Neural cell (in vitro differentiated cells): ENCODE data around the gene DLX6. TPM values are rescaled to one million over a fixed set of nuclear protein-coding genes. Genes with fewer than 3 reads are reported as not detected.
A peak's percentile ranks its signal among the peaks of the same experiment; 100 is the strongest.

Source experiments
- H2AFZ ChIP-seq: fragments of 200-600, 300-800 bp; sonication (generic), shearing (Covaris generic); 2 replicates; pipeline ENCODE4 v1.6.0; 2014; ENCODE audit warnings: low read depth, mild to moderate bottlenecking, antibody characterized with exemption, low read length, moderate library complexity
- H3F3A ChIP-seq: fragments of 200-600 bp; shearing (Covaris generic); 2 replicates; pipeline ENCODE4 v1.6.1; 2016; ENCODE audit warnings: mild to moderate bottlenecking, moderate library complexity, mixed read lengths, antibody characterized with exemption, low read length; ENCODE audit not compliant: insufficient read depth, poor library complexity, severe bottlenecking
- H3K27ac ChIP-seq: fragments of 200-600, 300-800 bp; sonication (generic), shearing (Covaris generic); 2 replicates; pipeline ENCODE4 v1.5.1; 2014; ENCODE audit warnings: mild to moderate bottlenecking, low read length, moderate library complexity
- H3K27me3 ChIP-seq: fragments of 300-800, 200-600 bp; sonication (generic), shearing (Covaris generic); 2 replicates; pipeline ENCODE4 v1.6.0; 2014; ENCODE audit warnings: mild to moderate bottlenecking, low read depth, low read length, moderate library complexity; ENCODE audit not compliant: insufficient read depth
- H3K36me3 ChIP-seq: fragments of 300-800, 200-600 bp; sonication (generic), shearing (Covaris generic); 2 replicates; pipeline ENCODE4 v1.5.1; 2014; ENCODE audit warnings: mild to moderate bottlenecking, antibody characterized with exemption, low read length, moderate library complexity; ENCODE audit not compliant: insufficient read depth
- H3K4me2 ChIP-seq: fragments of 300-800, 200-600 bp; sonication (generic), shearing (Covaris generic); 2 replicates; pipeline ENCODE4 v1.6.0; 2014; ENCODE audit warnings: mild to moderate bottlenecking, low read length
- H3K4me3 ChIP-seq: fragments of 300-800, 200-600 bp; sonication (generic), shearing (Covaris generic); 2 replicates; pipeline ENCODE4 v1.5.1; 2014; ENCODE audit warnings: mild to moderate bottlenecking, low read length, moderate library complexity
- H3K79me2 ChIP-seq: fragments of 200-600 bp; shearing (Covaris generic); replicated peaks from 2 replicates; pipeline ENCODE4 v1.6.0; 2014; ENCODE audit warnings: mild to moderate bottlenecking, low read length, moderate library complexity; ENCODE audit not compliant: insufficient read depth
- H3K9ac ChIP-seq: fragments of 300-800, 200-600 bp; sonication (generic), shearing (Covaris generic); 2 replicates; pipeline ENCODE4 v1.6.1; 2016; ENCODE audit warnings: mild to moderate bottlenecking, low read length, mixed read lengths
- H3K9me2 ChIP-seq: fragments of 200-600 bp; shearing (Covaris generic); 2 replicates; pipeline ENCODE4 v1.6.1; 2016; ENCODE audit warnings: mild to moderate bottlenecking, low read length, mixed read lengths; ENCODE audit not compliant: insufficient read depth
- H3K9me3 ChIP-seq: fragments of 200-600, 300-800 bp; sonication (generic), shearing (Covaris generic); 2 replicates; pipeline ENCODE4 v1.6.1; 2016; ENCODE audit warnings: mild to moderate bottlenecking, mixed run types, low read length, moderate library complexity, mixed read lengths
- H4K20me1 ChIP-seq: fragments of 200-600 bp; shearing (Covaris generic); 2 replicates; pipeline ENCODE4 v1.6.1; 2016; ENCODE audit warnings: mild to moderate bottlenecking, mixed run types; ENCODE audit not compliant: insufficient read depth
- EP300 ChIP-seq: fragments of 450-650 bp; conservative IDR thresholded peaks from 2 replicates; pipeline ENCODE4 v1.6.1; 2014; ENCODE audit warnings: antibody characterized with exemption, mild to moderate bottlenecking, moderate library complexity; ENCODE audit not compliant: poor library complexity, severe bottlenecking
- EZH2 ChIP-seq: fragments of 200-600, 300-800 bp; shearing (Covaris generic), sonication (generic); IDR thresholded peaks from 2 replicates; pipeline ENCODE4 v1.6.1; 2014; ENCODE audit warnings: antibody characterized with exemption, low read length, borderline replicate concordance, mild to moderate bottlenecking; ENCODE audit not compliant: insufficient read depth, poor library complexity, severe bottlenecking
- MXI1 ChIP-seq: fragments of 450-650 bp; conservative IDR thresholded peaks from 2 replicates; pipeline ENCODE4 v1.6.1; 2014; ENCODE audit warnings: antibody characterized with exemption, mild to moderate bottlenecking; ENCODE audit not compliant: poor library complexity, severe bottlenecking
- POLR2AphosphoS5 ChIP-seq: IDR thresholded peaks from 2 replicates; pipeline ENCODE4 v1.6.1; 2012
- RAD21 ChIP-seq: fragments of 450-650 bp; conservative IDR thresholded peaks from 2 replicates; pipeline ENCODE4 v1.6.1; 2014; ENCODE audit warnings: antibody characterized with exemption, mild to moderate bottlenecking, moderate library complexity
- SMC3 ChIP-seq: fragments of 450-650 bp; conservative IDR thresholded peaks from 2 replicates; pipeline ENCODE4 v1.6.1; 2014; ENCODE audit warnings: antibody characterized with exemption, mild to moderate bottlenecking, moderate library complexity; ENCODE audit not compliant: poor library complexity
- TAF1 ChIP-seq: IDR thresholded peaks from 2 replicates; pipeline ENCODE4 v1.6.1; 2012; ENCODE audit warnings: low read depth
- polyA plus RNA-seq: library from polyadenylated mRNA; depleted of rRNA; stranded (reverse); fragments of >200 nt; gene quantifications from 2 replicates; pipeline ENCODE4 v1.2.3, GENCODE V29; 2014
- TF ChIP-seq, protein P1 (sequence below): IDR thresholded peaks from 2 replicates; pipeline ENCODE4 v1.6.1; 2012; ENCODE audit warnings: borderline replicate concordance
- TF ChIP-seq, protein P2 (sequence below): fragments of 450-650 bp; IDR thresholded peaks from 2 replicates; pipeline ENCODE4 v1.5.1; 2014; ENCODE audit warnings: antibody characterized with exemption, mild to moderate bottlenecking, moderate library complexity; ENCODE audit not compliant: poor library complexity, severe bottlenecking

Gene DLX6
- polyA plus RNA-seq, 1 donor from 2014 or later, result 58.8 TPM

DNA sequence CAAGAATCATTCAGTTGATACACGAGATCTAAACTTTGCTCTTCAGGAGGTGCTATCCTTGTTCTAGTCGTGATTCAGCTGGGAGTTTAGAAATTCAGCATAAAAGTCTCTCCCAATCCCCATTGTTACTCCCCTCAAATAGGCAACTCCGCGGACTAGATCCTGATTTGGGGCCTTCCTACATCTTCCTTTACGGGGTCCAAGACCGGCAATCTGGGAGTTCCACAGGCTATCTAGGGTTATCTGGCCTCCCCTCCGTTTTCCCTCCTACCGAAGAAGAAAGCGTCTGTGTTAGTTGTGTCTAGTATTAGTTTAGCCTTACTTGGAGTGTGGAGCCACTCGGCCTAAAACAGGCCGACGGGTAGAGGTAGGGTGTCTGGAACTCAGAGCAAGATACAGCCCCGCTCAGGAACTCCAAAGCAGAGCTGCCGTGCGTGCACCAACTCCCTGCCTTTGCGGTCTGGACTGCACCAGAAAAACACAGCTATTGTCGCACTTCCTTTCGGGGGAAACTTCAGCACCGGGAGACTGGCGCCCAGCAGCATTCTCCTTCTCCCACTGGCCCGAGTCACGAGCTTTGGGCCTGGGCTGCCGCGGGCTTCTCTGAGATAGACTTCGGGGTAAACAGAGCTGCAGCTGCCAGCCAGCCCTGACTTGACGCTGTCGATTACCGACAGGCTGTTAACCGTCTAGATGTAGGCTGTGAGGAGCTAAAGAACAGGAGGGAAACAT lies 20.8 kb downstream of the DLX6 start:
- TF ChIP-seq MXI1 (no peak), EP300 (peak; percentile 23), EZH2 (no peak)
- TF ChIP-seq, protein P1, sequence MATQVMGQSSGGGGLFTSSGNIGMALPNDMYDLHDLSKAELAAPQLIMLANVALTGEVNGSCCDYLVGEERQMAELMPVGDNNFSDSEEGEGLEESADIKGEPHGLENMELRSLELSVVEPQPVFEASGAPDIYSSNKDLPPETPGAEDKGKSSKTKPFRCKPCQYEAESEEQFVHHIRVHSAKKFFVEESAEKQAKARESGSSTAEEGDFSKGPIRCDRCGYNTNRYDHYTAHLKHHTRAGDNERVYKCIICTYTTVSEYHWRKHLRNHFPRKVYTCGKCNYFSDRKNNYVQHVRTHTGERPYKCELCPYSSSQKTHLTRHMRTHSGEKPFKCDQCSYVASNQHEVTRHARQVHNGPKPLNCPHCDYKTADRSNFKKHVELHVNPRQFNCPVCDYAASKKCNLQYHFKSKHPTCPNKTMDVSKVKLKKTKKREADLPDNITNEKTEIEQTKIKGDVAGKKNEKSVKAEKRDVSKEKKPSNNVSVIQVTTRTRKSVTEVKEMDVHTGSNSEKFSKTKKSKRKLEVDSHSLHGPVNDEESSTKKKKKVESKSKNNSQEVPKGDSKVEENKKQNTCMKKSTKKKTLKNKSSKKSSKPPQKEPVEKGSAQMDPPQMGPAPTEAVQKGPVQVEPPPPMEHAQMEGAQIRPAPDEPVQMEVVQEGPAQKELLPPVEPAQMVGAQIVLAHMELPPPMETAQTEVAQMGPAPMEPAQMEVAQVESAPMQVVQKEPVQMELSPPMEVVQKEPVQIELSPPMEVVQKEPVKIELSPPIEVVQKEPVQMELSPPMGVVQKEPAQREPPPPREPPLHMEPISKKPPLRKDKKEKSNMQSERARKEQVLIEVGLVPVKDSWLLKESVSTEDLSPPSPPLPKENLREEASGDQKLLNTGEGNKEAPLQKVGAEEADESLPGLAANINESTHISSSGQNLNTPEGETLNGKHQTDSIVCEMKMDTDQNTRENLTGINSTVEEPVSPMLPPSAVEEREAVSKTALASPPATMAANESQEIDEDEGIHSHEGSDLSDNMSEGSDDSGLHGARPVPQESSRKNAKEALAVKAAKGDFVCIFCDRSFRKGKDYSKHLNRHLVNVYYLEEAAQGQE, result no peak
- peaks cover 61% of the 10 kb centered on the region for H3K79me2 ChIP-seq
- peak overlapping the region; percentile 87 for H3K4me3 ChIP-seq
- peak overlapping the region; percentile 8 for H3K27ac ChIP-seq
- H3K27me3 ChIP-seq, result peaks cover 30% of the 10 kb centered on the region
- H4K20me1 ChIP-seq, result no peaks in the 10 kb centered on the region
- no peaks in the 10 kb centered on the region for H3K9me2 ChIP-seq
- peaks cover 4% of the 10 kb centered on the region for H3F3A ChIP-seq
- H3K4me2 ChIP-seq, result peak overlapping the region; percentile 83
- H3K36me3 ChIP-seq, result peaks cover 11% of the 10 kb centered on the region
- no peak overlapping the region for H2AFZ ChIP-seq
- H3K9ac ChIP-seq, result peak overlapping the region; percentile 99
- no peaks in the 10 kb centered on the region for H3K9me3 ChIP-seq

DNA sequence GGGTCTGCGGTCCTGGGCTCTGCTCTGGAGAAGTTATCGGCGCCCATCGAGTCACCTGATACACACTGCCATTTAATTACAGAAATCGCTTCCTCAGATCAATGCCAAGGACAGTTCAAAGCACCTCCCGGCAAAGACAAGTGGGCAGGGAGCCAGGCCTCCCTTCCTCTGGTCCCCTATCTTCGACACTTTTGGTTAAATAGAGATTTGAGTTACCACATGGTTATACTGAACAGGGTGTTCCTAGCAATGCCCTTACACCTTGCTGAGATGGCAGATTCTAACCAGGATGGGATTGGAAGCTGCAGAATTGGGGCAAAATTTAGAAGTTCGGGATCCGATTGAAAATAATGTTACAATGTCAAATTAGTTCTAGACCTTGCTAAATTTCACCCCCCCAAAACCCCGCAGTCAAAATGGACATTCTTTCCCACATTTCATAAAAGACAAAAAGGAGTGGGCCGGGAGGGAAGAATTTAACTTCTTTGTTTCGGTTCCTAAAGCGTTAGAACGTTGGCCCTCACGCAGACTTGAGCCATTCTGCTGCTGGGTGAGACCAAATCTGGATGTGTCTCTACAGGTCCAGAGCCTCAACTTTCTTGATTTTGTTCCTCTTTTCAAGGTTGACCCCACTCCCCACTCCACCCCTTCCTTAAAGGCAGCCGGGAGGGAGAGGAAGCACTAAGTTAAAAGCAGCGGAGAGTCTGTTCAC lies 21.5 kb downstream of the DLX6 start:
- Histone ChIP-seq H3K4me3 (peak overlapping the region; percentile 87), H3F3A (peaks cover 4% of the 10 kb centered on the region), H4K20me1 (no peaks in the 10 kb centered on the region), H3K27ac (peak overlapping the region; percentile 11), H3K4me2 (peak overlapping the region; percentile 83), H3K9ac (peak overlapping the region; percentile 99), H3K27me3 (peaks cover 25% of the 10 kb centered on the region), H2AFZ (no peak overlapping the region), H3K9me3 (no peaks in the 10 kb centered on the region), H3K36me3 (peaks cover 6% of the 10 kb centered on the region), H3K9me2 (no peaks in the 10 kb centered on the region), H3K79me2 (peaks cover 54% of the 10 kb centered on the region)
- TF ChIP-seq EZH2 (no peak), POLR2AphosphoS5 (no peak), SMC3 (no peak)

DNA sequence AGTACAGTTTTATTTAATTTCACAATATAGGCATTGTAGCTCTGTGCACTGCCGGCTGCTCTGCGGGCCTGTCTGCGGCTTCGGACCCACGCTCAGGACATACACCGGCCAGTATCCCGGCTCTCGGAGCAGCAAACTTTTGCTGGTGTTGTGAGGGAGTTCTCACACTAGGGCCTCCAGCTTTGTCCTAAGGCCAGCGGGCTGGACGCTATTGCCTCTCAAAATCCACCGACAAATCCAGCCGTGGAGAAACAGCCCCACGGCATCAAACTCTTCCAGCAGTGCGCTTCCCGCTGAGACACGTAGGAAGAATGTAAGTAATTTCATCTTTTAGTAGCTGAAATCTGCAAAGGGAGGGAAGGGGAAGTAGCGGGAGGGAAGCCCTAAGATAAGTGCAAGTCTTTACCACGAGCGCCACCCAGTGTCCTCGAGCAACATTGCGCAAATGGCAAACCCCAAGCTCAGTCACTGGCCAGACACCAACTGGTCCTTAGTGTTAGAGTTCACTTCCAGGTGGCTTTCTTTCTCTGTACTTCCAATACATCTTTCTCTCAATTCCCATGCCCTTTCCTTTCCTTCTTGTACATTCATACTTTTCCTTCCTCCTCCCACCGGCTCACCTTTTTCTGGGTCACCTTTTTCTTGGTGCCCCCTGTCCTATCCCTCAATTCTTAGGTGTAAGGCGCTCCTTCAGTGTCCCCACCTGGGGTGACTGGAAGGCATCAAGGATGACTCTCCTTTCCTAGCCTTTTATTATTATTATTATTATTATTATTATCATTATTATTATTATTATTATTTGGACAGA lies 22.3 kb downstream of the DLX6 start:
- Histone ChIP-seq H3K9me3 (no peaks in the 10 kb centered on the region), H3K27me3 (peaks cover 20% of the 10 kb centered on the region), H3K4me3 (peak overlapping the region; percentile 87), H3K36me3 (no peaks in the 10 kb centered on the region), H4K20me1 (no peaks in the 10 kb centered on the region), H3K4me2 (peak overlapping the region; percentile 70), H3K9me2 (no peaks in the 10 kb centered on the region), H3K27ac (peak overlapping the region; percentile 11), H2AFZ (no peak overlapping the region), H3F3A (peaks cover 4% of the 10 kb centered on the region), H3K9ac (peak overlapping the region; percentile 99), H3K79me2 (peaks cover 47% of the 10 kb centered on the region)
- TF ChIP-seq EZH2 (no peak), MXI1 (no peak), RAD21 (peak; percentile 98), TAF1 (no peak), SMC3 (peak; percentile 97), EP300 (peak; percentile 20), POLR2AphosphoS5 (peak; percentile 39)
- TF ChIP-seq, protein P1, result peak; percentile 30
- TF ChIP-seq, protein P2, sequence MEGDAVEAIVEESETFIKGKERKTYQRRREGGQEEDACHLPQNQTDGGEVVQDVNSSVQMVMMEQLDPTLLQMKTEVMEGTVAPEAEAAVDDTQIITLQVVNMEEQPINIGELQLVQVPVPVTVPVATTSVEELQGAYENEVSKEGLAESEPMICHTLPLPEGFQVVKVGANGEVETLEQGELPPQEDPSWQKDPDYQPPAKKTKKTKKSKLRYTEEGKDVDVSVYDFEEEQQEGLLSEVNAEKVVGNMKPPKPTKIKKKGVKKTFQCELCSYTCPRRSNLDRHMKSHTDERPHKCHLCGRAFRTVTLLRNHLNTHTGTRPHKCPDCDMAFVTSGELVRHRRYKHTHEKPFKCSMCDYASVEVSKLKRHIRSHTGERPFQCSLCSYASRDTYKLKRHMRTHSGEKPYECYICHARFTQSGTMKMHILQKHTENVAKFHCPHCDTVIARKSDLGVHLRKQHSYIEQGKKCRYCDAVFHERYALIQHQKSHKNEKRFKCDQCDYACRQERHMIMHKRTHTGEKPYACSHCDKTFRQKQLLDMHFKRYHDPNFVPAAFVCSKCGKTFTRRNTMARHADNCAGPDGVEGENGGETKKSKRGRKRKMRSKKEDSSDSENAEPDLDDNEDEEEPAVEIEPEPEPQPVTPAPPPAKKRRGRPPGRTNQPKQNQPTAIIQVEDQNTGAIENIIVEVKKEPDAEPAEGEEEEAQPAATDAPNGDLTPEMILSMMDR, result peak; percentile 95
